ENCODE measurements around the gene PIGU. TPM values are rescaled to one million over a fixed set of nuclear protein-coding genes. Genes with fewer than 3 reads are reported as not detected.
A peak's percentile ranks its signal among the peaks of the same experiment; 100 is the strongest.

Gene PIGU
- total and polyA plus RNA-seq, 2 of the 13 experiments (the other 11 are each of a cell fraction or from before 2014, with no cell fraction given) = 45.5 to 231 TPM

DNA sequence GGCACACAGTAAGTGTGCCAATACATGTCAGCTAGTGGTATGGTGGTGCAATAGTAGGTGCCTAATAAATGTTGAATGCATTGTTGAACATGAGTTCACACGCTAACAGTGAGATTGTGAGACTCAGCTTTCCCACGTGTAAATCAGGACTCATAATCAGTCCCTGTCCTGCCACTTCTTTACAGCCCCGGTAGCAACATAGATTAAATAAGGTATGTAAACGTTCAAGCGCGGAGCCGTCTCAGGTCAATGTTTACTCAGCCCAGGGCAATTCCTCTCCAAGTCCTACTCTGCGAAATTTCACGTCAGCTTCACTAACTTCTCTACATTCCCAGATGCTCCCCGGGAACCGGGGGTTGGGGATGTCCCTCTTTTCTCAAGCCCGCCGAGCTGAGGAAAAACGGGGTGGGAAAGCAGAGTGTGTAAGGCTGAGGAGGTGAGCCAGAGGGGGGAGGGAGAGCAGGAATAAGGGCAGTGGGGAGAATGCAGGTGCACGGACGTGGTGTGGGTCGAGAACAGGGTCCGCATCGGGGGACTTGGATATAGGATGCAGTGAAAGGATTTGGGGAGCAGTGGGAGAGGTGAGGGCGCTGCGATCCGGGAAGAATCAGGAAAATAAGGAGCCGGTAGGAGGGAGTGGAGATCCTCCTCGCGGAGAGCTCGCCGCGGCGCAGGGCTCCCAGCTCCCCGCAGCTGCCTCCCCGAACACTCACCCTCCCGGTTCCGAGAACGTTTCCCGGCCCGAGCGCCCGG lies 26.7 kb upstream of the PIGU start (continued):
- TF ChIP-seq, protein P1, sequence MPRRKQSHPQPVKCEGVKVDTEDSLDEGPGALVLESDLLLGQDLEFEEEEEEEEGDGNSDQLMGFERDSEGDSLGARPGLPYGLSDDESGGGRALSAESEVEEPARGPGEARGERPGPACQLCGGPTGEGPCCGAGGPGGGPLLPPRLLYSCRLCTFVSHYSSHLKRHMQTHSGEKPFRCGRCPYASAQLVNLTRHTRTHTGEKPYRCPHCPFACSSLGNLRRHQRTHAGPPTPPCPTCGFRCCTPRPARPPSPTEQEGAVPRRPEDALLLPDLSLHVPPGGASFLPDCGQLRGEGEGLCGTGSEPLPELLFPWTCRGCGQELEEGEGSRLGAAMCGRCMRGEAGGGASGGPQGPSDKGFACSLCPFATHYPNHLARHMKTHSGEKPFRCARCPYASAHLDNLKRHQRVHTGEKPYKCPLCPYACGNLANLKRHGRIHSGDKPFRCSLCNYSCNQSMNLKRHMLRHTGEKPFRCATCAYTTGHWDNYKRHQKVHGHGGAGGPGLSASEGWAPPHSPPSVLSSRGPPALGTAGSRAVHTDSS (CRISPR knock-in tag; conservative IDR thresholded peaks at IDR 0.05) = no peak
- TF ChIP-seq ZNF260 (CRISPR knock-in tag; IDR thresholded peaks at IDR 0.05; ENCODE audit: borderline replicate concordance, low read depth) (no peak), ZNF619 (CRISPR knock-in tag; IDR thresholded peaks at IDR 0.05) (peak; percentile 82; the same call in 1 of the 2 replicates), DPF2 (CRISPR knock-in tag; IDR thresholded peaks at IDR 0.05; ENCODE audit: borderline replicate concordance, low read depth) (no peak; the same call in 1 of the 2 replicates), ZNF567 (CRISPR knock-in tag; IDR thresholded peaks at IDR 0.05; ENCODE audit: borderline replicate concordance) (peak; percentile 79; the same call in 1 of the 2 replicates), ZNF788 (CRISPR knock-in tag; IDR thresholded peaks at IDR 0.05; ENCODE audit: borderline replicate concordance) (no peak; the same call in 1 of the 2 replicates), MAZ (IDR thresholded peaks at IDR 0.05; ENCODE audit: borderline replicate concordance, low read depth, low read length) (no peak), MAZ (CRISPR knock-in tag; IDR thresholded peaks at IDR 0.05; ENCODE audit: low read depth) (peak; percentile 49; the same call in 1 of the 2 replicates), NFE2L1 (CRISPR knock-in tag; IDR thresholded peaks at IDR 0.05; ENCODE audit: borderline replicate concordance) (no peak), DNMT3B (CRISPR knock-in tag; conservative IDR thresholded peaks at IDR 0.05) (no peak), ZNF550 (CRISPR knock-in tag; IDR thresholded peaks at IDR 0.05; ENCODE audit: borderline replicate concordance) (no peak), AKAP8 (CRISPR knock-in tag; IDR thresholded peaks at IDR 0.05) (no peak)
- TF ChIP-seq, protein P2, sequence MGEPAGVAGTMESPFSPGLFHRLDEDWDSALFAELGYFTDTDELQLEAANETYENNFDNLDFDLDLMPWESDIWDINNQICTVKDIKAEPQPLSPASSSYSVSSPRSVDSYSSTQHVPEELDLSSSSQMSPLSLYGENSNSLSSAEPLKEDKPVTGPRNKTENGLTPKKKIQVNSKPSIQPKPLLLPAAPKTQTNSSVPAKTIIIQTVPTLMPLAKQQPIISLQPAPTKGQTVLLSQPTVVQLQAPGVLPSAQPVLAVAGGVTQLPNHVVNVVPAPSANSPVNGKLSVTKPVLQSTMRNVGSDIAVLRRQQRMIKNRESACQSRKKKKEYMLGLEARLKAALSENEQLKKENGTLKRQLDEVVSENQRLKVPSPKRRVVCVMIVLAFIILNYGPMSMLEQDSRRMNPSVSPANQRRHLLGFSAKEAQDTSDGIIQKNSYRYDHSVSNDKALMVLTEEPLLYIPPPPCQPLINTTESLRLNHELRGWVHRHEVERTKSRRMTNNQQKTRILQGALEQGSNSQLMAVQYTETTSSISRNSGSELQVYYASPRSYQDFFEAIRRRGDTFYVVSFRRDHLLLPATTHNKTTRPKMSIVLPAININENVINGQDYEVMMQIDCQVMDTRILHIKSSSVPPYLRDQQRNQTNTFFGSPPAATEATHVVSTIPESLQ (CRISPR knock-in tag; conservative IDR thresholded peaks at IDR 0.05) = peak; percentile 70; the same call in 1 of the 2 replicates
- TF ChIP-seq, protein P3, sequence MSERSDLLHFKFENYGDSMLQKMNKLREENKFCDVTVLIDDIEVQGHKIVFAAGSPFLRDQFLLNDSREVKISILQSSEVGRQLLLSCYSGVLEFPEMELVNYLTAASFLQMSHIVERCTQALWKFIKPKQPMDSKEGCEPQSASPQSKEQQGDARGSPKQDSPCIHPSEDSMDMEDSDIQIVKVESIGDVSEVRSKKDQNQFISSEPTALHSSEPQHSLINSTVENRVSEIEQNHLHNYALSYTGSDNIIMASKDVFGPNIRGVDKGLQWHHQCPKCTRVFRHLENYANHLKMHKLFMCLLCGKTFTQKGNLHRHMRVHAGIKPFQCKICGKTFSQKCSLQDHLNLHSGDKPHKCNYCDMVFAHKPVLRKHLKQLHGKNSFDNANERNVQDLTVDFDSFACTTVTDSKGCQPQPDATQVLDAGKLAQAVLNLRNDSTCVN (CRISPR knock-in tag; IDR thresholded peaks at IDR 0.05; ENCODE audit: borderline replicate concordance) = 0 out of 2 replicates have a peak, but pooled peaks have one; percentile 52
- TF ChIP-seq, protein P4, sequence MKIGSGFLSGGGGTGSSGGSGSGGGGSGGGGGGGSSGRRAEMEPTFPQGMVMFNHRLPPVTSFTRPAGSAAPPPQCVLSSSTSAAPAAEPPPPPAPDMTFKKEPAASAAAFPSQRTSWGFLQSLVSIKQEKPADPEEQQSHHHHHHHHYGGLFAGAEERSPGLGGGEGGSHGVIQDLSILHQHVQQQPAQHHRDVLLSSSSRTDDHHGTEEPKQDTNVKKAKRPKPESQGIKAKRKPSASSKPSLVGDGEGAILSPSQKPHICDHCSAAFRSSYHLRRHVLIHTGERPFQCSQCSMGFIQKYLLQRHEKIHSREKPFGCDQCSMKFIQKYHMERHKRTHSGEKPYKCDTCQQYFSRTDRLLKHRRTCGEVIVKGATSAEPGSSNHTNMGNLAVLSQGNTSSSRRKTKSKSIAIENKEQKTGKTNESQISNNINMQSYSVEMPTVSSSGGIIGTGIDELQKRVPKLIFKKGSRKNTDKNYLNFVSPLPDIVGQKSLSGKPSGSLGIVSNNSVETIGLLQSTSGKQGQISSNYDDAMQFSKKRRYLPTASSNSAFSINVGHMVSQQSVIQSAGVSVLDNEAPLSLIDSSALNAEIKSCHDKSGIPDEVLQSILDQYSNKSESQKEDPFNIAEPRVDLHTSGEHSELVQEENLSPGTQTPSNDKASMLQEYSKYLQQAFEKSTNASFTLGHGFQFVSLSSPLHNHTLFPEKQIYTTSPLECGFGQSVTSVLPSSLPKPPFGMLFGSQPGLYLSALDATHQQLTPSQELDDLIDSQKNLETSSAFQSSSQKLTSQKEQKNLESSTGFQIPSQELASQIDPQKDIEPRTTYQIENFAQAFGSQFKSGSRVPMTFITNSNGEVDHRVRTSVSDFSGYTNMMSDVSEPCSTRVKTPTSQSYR (CRISPR knock-in tag; IDR thresholded peaks at IDR 0.05; ENCODE audit: borderline replicate concordance) = no peak; the same call in 1 of the 2 replicates
- TF ChIP-seq, protein P5, sequence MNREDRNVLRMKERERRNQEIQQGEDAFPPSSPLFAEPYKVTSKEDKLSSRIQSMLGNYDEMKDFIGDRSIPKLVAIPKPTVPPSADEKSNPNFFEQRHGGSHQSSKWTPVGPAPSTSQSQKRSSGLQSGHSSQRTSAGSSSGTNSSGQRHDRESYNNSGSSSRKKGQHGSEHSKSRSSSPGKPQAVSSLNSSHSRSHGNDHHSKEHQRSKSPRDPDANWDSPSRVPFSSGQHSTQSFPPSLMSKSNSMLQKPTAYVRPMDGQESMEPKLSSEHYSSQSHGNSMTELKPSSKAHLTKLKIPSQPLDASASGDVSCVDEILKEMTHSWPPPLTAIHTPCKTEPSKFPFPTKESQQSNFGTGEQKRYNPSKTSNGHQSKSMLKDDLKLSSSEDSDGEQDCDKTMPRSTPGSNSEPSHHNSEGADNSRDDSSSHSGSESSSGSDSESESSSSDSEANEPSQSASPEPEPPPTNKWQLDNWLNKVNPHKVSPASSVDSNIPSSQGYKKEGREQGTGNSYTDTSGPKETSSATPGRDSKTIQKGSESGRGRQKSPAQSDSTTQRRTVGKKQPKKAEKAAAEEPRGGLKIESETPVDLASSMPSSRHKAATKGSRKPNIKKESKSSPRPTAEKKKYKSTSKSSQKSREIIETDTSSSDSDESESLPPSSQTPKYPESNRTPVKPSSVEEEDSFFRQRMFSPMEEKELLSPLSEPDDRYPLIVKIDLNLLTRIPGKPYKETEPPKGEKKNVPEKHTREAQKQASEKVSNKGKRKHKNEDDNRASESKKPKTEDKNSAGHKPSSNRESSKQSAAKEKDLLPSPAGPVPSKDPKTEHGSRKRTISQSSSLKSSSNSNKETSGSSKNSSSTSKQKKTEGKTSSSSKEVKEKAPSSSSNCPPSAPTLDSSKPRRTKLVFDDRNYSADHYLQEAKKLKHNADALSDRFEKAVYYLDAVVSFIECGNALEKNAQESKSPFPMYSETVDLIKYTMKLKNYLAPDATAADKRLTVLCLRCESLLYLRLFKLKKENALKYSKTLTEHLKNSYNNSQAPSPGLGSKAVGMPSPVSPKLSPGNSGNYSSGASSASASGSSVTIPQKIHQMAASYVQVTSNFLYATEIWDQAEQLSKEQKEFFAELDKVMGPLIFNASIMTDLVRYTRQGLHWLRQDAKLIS (CRISPR knock-in tag; IDR thresholded peaks at IDR 0.05) = no peak; the same call in 1 of the 2 replicates
